OCI-M1 (cell line): ENCODE data around the gene ARHGAP6.

ENCODE experiments used
- DNase-seq: peaks from one replicate; lab custom pipeline; 2025; lab: John Stamatoyannopoulos, UW

The ARHGAP6 gene

GRCh38 chrX:11351375-11352295 is 314.1 kb downstream of the ARHGAP6 start:
- peak; percentile 60 for DNase-seq

- DNase-seq = peak; percentile 65
These were observed 315.9 kb downstream of the ARHGAP6 start for GRCh38 chrX:11349661-11350337.

DNA sequence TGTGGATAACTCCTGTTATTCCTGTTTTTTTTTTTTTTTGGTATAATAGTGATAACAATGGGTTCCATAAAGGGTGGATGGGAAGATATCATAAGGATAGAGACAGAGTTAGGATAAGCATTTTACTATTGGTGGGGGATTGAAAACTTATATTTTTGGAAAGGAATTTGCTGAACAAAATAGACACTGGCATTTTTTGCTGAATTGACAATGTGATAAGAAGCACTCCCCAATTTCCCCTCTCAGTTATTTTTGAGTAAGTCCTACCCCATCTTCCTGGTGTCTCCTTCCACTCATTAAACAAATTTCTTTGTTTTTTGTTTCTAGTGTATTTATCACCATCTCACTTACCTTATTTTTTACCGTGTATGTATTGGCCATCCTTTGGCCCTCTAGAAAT is 316.7 kb downstream of the ARHGAP6 start:
- no peak for DNase-seq

GRCh38 chrX:11347300-11347699 is 318.4 kb downstream of the ARHGAP6 start:
- no peak for DNase-seq

- no peak for DNase-seq
These were observed 319.5 kb downstream of the ARHGAP6 start for GRCh38 chrX:11346121-11346682.

GRCh38 chrX:11342673-11343072 is 323.0 kb downstream of the ARHGAP6 start:
- no peak for DNase-seq

- peak; percentile 89 for DNase-seq
These were observed 324.2 kb downstream of the ARHGAP6 start for GRCh38 chrX:11341274-11342201.

DNA sequence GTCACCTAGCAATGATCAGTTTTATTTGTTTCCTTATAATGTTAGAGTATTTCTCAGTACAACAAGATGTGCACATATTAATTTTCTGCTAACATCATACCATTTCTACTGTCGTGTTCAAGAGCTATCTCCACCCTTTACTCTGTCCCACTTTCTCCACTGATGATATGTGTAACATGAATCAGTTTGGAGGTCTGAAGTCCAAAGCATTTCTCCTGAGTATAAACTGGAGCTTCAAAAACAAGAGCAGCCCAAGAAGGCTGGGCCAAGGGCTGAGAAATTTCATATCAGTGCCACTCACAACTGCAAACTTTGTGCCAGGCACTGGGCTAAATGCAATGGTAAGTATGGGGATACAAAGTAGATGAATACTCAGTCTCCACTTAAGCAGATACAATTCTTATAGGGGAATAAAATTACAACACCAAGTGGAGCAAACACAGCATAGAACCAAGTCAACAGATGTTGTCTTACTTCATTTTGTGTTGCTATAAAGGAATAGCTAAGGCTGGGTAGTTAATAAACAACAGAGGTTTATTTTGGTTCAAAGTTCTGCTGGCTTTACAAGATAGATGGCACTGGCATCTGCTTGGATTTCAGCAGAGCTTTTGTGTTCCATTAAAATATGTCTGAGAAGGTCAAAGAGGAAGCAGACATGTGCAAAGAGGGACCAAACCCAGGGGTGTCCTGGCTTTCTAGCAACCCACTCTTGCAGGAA is 328.3 kb downstream of the ARHGAP6 start:
- no peak for DNase-seq

DNA sequence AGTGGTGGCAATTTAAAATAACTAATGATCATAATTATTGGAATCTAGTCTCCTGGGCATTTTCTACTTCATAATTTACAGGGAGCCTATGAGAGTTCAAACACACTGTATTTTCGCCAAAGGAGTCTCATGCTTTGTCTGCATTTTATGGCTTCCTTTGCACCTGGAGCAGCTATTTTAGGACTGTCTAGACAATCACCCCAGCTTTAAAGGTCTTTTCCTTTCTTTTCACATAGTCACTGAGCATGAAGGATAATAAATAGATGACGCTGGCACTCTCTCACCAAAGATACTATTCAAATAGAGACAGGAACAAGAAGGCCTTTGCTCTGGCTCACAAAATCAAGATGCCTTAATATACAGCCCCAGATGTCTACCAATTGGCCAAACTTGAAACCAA is 329.5 kb downstream of the ARHGAP6 start:
- no peak for DNase-seq

- peak; percentile 62 for DNase-seq
These were observed 331.6 kb downstream of the ARHGAP6 start for GRCh38 chrX:11334165-11334564.

- no peak for DNase-seq
These were observed 333.9 kb downstream of the ARHGAP6 start for GRCh38 chrX:11331788-11332187.

DNA sequence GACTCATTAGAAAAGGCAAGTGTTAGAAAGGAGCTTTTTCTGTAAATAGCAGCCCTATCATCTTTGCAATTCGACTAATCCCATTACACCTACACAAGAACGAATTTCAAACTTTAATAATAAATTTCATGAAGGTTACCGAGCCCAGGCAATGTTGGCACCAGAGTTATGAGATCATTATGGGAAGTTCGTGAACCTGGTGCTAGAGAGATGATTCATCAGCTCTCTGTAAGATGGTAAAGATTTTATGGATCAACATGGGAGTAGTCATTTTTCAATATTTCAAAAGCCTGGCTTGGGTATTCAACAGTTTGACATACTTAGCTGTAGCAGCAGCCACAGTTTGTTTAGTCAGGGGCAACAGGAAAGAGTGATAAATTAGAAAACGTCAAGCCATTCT is 336.7 kb downstream of the ARHGAP6 start:
- no peak for DNase-seq

- DNase-seq = no peak
These were observed 337.6 kb downstream of the ARHGAP6 start for GRCh38 chrX:11328134-11328533.

GRCh38 chrX:11321986-11322385 is 343.7 kb downstream of the ARHGAP6 start:
- DNase-seq = no peak

DNA sequence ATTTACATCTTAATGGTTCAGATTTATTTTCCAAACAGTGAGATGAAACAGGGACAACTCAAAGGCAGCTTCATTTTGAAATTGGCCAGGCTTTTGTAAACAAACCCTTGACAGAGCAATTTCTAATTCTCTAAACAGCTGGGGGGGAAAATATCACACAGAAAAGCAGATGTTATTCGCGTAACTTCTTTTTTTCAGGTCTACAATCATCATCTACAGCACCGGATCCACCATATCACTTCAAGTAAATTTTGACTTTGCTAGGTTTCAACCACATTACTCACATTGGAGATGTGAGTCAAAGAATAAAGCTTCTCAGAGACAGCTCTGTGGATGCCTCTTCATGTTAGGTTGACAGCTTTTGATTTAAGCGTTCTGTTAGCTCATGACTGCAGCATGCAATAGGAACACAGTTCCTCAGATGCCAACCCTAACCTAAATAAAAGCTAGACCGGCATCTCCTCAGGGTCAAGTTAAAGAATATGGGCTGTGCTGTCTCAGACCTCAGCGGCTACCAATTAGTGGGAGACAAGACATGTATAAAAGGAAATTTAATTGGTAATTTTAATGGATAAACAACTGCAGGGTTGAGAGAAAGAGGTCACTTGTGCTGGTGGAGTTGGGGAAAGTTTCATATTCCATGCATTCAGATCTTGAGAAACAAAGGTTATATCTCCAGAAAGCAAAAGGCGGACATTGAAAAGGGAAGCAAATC is 345.8 kb downstream of the ARHGAP6 start:
- DNase-seq = no peak

GRCh38 chrX:11311706-11312105 is 354.0 kb downstream of the ARHGAP6 start:
- no peak for DNase-seq

DNA sequence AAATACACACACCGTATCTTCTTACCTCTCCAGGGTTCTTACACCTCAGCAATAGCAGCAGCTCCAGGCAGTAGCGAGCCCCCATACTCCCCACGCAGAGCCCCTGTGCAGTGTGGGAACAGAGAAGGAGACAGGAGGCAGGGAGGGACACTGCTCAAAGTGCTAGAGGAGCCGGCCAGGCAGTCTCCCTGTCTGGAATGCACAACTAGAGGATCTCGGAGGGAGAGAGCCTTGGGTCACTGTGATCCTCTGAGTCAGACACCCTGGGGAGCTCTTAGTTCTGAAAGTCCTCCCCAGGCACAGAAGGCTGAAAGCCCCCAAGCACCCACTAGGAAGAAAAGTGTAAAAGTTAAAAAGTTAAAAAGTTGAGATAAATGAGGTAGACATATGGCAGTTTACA is 356.5 kb downstream of the ARHGAP6 start:
- DNase-seq = no peak

DNA sequence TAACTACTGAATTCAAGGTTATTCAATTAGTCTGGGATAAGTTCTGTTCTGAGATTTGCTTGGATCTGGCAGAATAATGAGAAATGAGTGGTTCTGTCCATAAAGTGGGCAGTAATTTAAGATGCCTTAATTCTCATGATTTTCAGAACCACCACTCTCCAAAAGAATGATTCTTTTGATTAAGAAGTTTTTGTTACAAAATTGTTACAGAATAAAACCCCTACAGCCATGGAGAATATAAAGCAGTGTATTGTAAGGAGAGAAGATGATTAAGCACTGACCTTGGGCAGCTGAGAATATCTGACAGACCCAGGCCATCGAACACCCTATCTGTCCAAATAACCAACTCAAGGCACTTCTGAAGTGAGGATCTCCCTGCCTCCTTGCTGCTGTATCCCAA is 360.1 kb downstream of the ARHGAP6 start:
- no peak for DNase-seq

GRCh38 chrX:11304829-11305228 is 360.9 kb downstream of the ARHGAP6 start:
- DNase-seq = no peak

GRCh38 chrX:11298600-11298999 is 367.1 kb downstream of the ARHGAP6 start:
- no peak for DNase-seq

- no peak for DNase-seq
These were observed 369.7 kb downstream of the ARHGAP6 start for GRCh38 chrX:11296051-11296450.
